HepG2 (cell line): ENCODE results near the gene CCNF.
A peak's percentile ranks its signal among the peaks of the same experiment; 100 is the strongest.

ENCODE experiments used
- FIP1L1 ChIP-seq: fragments of 200-400 bp; formaldehyde crosslinking; IDR thresholded peaks from 2 replicates; pipeline ENCODE4 v1.6.1; 2018; ENCODE audit warnings: low read depth, mild to moderate bottlenecking, low read length, moderate library complexity, borderline replicate concordance; ENCODE audit not compliant: insufficient read depth
- IRX3 ChIP-seq: sonication (generic); formaldehyde crosslinking; IDR thresholded peaks from 2 replicates; pipeline ENCODE4 v1.8.1; 2023; ENCODE audit warnings: mild to moderate bottlenecking, low read depth, missing genetic modification reagents, borderline replicate concordance
- MNT ChIP-seq: fragments of 450-650 bp; IDR thresholded peaks from 2 replicates; pipeline ENCODE4 v1.6.1; 2016
- NR2F6 ChIP-seq, 2 experiments: IDR thresholded peaks; 2 replicates each; pipeline ENCODE4 v1.6.1; 2016; ENCODE audit warnings: antibody characterized with exemption in 1 of 2, mild to moderate bottlenecking in 1 of 2
- THAP8 ChIP-seq: sonication (generic); formaldehyde crosslinking; IDR thresholded peaks from 2 replicates; pipeline ENCODE4 v1.5.1; 2020; ENCODE audit warnings: missing genetic modification reagents, mild to moderate bottlenecking, borderline replicate concordance
- YY1 ChIP-seq: IDR thresholded peaks from 2 replicates; pipeline ENCODE4 v1.6.1; 2011; ENCODE audit warnings: low read length, low read depth, moderate library complexity, mild to moderate bottlenecking; ENCODE audit not compliant: insufficient read depth, insufficient replicate concordance

GRCh38 chr16:2472885-2473445 lies 43.7 kb downstream of the CCNF start:
- TF ChIP-seq IRX3: no peak
- no peak for TF ChIP-seq NR2F6 (IDR thresholded peaks at IDR 0.05)
- TF ChIP-seq NR2F6 (CRISPR knock-in tag; IDR thresholded peaks at IDR 0.05): 0 out of 2 replicates have a peak, but pooled peaks have one; percentile 9
- no peak for TF ChIP-seq MNT
- no peak for TF ChIP-seq THAP8 (CRISPR knock-in tag)
- no peak for TF ChIP-seq FIP1L1
- no peak for TF ChIP-seq YY1
